Measurements from ENCODE around the gene WSB1.

The WSB1 gene

GRCh38 chr17:27363326-27363725, 69.4 kb downstream of the WSB1 start:
- no peak for ATAC-seq
- no peak for TF ChIP-seq ZNF565 (CRISPR knock-in tag; conservative IDR thresholded peaks at IDR 0.05; ENCODE audit: low read depth)
- TF ChIP-seq GLIS3 (CRISPR knock-in tag; IDR thresholded peaks at IDR 0.05): no peak
- TF ChIP-seq ZC3H10 (CRISPR knock-in tag; IDR thresholded peaks at IDR 0.05): no peak
- TF ChIP-seq PPARA (CRISPR knock-in tag; IDR thresholded peaks at IDR 0.05; ENCODE audit: borderline replicate concordance): no peak
- TF ChIP-seq ESRRG (CRISPR knock-in tag; IDR thresholded peaks at IDR 0.05): no peak
- no peak for TF ChIP-seq TCF4 (CRISPR knock-in tag; IDR thresholded peaks at IDR 0.05; ENCODE audit: borderline replicate concordance)
- TF ChIP-seq ZFP3 (CRISPR knock-in tag; IDR thresholded peaks at IDR 0.05): no peak
- TF ChIP-seq PATZ1 (CRISPR knock-in tag; IDR thresholded peaks at IDR 0.05; ENCODE audit: borderline replicate concordance): no peak
- TF ChIP-seq BACH2 (CRISPR knock-in tag; IDR thresholded peaks at IDR 0.05; ENCODE audit: borderline replicate concordance): no peak
- no peak for TF ChIP-seq OSR1 (CRISPR knock-in tag; IDR thresholded peaks at IDR 0.05)
- TF ChIP-seq ARNTL (CRISPR knock-in tag; IDR thresholded peaks at IDR 0.05; ENCODE audit: borderline replicate concordance, low read depth): no peak
- no peak for TF ChIP-seq TSHZ2 (CRISPR knock-in tag; IDR thresholded peaks at IDR 0.05)
- TF ChIP-seq RARB (CRISPR knock-in tag; IDR thresholded peaks at IDR 0.05): no peak
- no peak for TF ChIP-seq POU6F1 (CRISPR knock-in tag; IDR thresholded peaks at IDR 0.05; ENCODE audit: borderline replicate concordance, low read depth)
- TF ChIP-seq ISL1 (CRISPR knock-in tag; IDR thresholded peaks at IDR 0.05): no peak
- TF ChIP-seq SNAI2 (CRISPR knock-in tag; IDR thresholded peaks at IDR 0.05): no peak
- TF ChIP-seq ZFP30 (CRISPR knock-in tag; IDR thresholded peaks at IDR 0.05): no peak
- no peak for TF ChIP-seq ZNF8 (CRISPR knock-in tag; IDR thresholded peaks at IDR 0.05)
